Neural crest cell (in vitro differentiated cells): ENCODE data around the gene C9orf43. TPM values are rescaled to one million over a fixed set of nuclear protein-coding genes. Genes with fewer than 3 reads are reported as not detected.

ENCODE experiments used
- DNase-seq: peaks from one replicate; pipeline ENCODE4 v3.0.0; 2021; ENCODE audit warnings: low read depth, mixed read lengths, low spot score
- H3K27ac Mint-ChIP-seq: one replicate; pipeline ENCODE4 v1.8.0; 2021; ENCODE audit warnings: mild to moderate bottlenecking, mixed read lengths; ENCODE audit not compliant: unreplicated experiment
- H3K27me3 Mint-ChIP-seq: 2 replicates; pipeline ENCODE4 v1.8.0; 2021; ENCODE audit warnings: low read depth, mild to moderate bottlenecking, mixed read lengths
- H3K36me3 Mint-ChIP-seq: 2 replicates; pipeline ENCODE4 v1.8.0; 2021; ENCODE audit warnings: low read depth, mild to moderate bottlenecking, mixed read lengths
- H3K4me1 Mint-ChIP-seq: 2 replicates; pipeline ENCODE4 v1.8.0; 2021; ENCODE audit warnings: mixed read lengths
- H3K4me3 Mint-ChIP-seq: one replicate; pipeline ENCODE4 v1.8.0; 2021; ENCODE audit warnings: mild to moderate bottlenecking, mixed read lengths
- H3K9me3 Mint-ChIP-seq: 2 replicates; pipeline ENCODE4 v1.8.0; 2021; ENCODE audit warnings: mixed read lengths
- total RNA-seq: library from RNA; stranded (reverse); gene quantifications from 2 replicates; pipeline ENCODE4 v1.2.1, GENCODE V29; 2021
- TF ChIP-seq, protein P1 (sequence below): fragments of 200-600 bp; sonication (generic); conservative IDR thresholded peaks from 2 replicates; pipeline ENCODE4 v1.5.0; 2021; ENCODE audit warnings: antibody characterized with exemption, mild to moderate bottlenecking

The C9orf43 gene
- total RNA-seq, 1 donor from 2014 or later: 0.77 TPM

DNA sequence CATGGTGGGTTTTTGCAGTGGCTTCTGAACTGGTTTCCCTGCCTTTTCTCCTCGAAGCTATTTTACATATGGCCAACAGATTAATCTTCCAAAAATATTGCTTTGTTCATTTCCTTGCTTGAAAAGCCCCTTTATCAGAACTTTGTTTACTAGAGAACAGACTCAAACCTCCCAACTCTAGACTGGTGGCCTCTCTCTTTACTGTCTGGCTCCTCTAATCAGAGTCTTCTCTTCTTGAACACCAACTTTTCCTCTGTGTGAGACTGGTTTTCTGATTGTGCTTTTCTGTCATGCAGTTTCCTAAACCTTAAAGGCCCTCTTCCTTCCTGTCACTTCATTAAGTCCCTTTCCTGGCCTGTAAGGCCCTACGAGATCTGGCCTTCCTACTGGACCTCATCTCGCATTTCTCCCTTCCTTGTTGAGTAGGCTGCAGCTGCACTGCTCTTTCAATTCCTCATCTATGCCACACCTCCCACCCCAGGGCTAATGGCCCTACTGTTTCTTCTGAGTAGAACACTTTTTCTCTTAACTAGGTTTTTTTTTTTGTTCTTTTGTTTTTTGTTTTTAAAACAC is 5.7 kb downstream of the C9orf43 start:
- no peaks in the 10 kb centered on the region for H3K27me3 Mint-ChIP-seq
- no peak overlapping the region for H3K4me3 Mint-ChIP-seq
- H3K9me3 Mint-ChIP-seq: no peaks in the 10 kb centered on the region
- no peaks in the 10 kb centered on the region for H3K36me3 Mint-ChIP-seq
- TF ChIP-seq, protein P1, sequence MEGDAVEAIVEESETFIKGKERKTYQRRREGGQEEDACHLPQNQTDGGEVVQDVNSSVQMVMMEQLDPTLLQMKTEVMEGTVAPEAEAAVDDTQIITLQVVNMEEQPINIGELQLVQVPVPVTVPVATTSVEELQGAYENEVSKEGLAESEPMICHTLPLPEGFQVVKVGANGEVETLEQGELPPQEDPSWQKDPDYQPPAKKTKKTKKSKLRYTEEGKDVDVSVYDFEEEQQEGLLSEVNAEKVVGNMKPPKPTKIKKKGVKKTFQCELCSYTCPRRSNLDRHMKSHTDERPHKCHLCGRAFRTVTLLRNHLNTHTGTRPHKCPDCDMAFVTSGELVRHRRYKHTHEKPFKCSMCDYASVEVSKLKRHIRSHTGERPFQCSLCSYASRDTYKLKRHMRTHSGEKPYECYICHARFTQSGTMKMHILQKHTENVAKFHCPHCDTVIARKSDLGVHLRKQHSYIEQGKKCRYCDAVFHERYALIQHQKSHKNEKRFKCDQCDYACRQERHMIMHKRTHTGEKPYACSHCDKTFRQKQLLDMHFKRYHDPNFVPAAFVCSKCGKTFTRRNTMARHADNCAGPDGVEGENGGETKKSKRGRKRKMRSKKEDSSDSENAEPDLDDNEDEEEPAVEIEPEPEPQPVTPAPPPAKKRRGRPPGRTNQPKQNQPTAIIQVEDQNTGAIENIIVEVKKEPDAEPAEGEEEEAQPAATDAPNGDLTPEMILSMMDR: no peak
- H3K27ac Mint-ChIP-seq: no peak overlapping the region
- DNase-seq: no peak
- H3K4me1 Mint-ChIP-seq: no peaks in the 10 kb centered on the region

DNA sequence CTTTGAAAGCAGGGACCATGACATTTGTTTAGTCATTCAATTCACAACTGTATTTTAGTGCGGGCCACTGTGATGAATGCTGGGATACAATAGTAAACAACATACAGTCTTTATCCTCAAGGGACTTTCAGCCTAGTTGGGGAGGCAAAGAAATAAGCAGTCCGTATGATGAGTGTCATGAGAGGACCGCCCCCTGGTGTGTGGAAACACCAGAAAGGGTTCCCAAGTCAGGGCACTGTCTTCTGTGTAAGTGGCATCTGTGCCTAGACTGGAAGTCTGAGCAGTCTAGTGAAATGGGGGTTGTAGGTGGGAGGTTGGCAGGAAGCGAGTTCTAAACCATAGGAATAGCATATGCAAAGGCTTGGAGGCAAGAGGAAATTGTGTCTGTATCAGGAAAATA is 6.8 kb downstream of the C9orf43 start:
- no peak for DNase-seq
- no peak overlapping the region for H3K4me3 Mint-ChIP-seq
- no peaks in the 10 kb centered on the region for H3K36me3 Mint-ChIP-seq
- H3K4me1 Mint-ChIP-seq: no peaks in the 10 kb centered on the region
- no peaks in the 10 kb centered on the region for H3K27me3 Mint-ChIP-seq
- no peaks in the 10 kb centered on the region for H3K9me3 Mint-ChIP-seq
- TF ChIP-seq, protein P1: no peak
- no peak overlapping the region for H3K27ac Mint-ChIP-seq

DNA sequence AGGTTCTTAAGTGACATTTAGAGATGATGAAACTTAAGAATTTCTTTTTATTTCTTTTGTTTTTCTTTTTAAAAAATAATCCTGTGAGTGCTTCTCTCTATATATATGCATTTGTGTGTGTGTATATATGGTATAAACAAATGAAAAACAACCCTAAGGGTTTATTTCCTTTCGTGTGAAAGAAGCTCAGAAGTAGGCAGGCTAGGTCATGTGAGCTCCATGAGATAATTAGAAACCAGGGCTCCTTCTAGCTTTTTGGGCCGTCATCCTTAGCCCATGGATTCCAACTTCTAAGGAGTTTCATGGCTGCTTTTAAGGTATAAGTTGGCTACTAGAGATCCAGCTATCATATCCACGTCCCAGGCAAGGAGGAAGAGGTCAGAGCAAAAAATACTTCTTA is 11.2 kb downstream of the C9orf43 start:
- Mint-ChIP-seq H3K4me3 (no peak overlapping the region), H3K9me3 (no peaks in the 10 kb centered on the region), H3K36me3 (no peaks in the 10 kb centered on the region), H3K4me1 (no peaks in the 10 kb centered on the region), H3K27ac (no peak overlapping the region), H3K27me3 (peaks cover 6% of the 10 kb centered on the region)
- TF ChIP-seq, protein P1: no peak
- no peak for DNase-seq

DNA sequence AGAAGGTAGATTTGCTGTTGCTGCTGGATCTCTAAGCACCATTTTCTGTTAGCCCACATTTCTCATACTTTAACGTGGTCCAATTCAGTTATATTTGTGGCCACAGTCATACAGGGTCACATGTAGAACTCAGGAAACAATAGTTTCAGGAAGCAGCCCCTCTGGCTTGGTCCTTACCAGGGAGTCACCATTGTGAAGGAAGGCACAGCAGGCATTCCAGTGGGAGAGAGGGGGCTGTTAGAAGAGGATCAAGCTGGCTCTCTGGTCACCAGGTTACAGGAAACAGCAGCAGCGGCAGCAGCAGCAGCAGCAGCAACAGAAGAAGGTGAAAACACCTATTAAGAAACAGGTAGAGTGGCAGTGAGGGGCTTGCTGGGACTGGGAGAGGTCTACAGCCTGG is 14.5 kb downstream of the C9orf43 start:
- TF ChIP-seq, protein P1: no peak
- peaks cover 6% of the 10 kb centered on the region for H3K27me3 Mint-ChIP-seq
- H3K9me3 Mint-ChIP-seq: no peaks in the 10 kb centered on the region
- H3K27ac Mint-ChIP-seq: no peak overlapping the region
- DNase-seq: no peak
- no peaks in the 10 kb centered on the region for H3K36me3 Mint-ChIP-seq
- no peak overlapping the region for H3K4me3 Mint-ChIP-seq
- H3K4me1 Mint-ChIP-seq: no peaks in the 10 kb centered on the region

DNA sequence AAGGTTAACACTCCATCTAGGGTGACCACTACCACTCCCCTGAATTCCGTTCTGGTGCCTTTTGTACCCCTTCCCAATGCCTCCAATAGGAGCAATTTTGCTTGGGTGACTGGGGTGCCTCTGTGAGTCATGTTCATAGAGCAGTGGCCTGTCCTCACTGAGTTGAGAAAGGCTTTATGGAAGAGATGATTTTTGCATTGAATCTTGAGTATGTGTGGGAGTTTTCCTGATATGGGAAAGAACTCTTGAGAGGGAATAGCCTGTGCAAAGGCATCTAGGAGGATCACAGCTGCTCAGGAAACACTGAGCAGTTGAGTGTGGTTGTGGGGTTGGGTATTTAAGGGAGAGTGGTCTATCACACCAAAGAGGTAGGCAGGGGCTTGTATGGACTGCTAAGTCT is 16.2 kb downstream of the C9orf43 start:
- Mint-ChIP-seq H3K4me3 (no peak overlapping the region), H3K27ac (no peak overlapping the region), H3K27me3 (peaks cover 6% of the 10 kb centered on the region), H3K4me1 (no peaks in the 10 kb centered on the region), H3K9me3 (no peaks in the 10 kb centered on the region), H3K36me3 (no peaks in the 10 kb centered on the region)
- TF ChIP-seq, protein P1: no peak
- DNase-seq: no peak

DNA sequence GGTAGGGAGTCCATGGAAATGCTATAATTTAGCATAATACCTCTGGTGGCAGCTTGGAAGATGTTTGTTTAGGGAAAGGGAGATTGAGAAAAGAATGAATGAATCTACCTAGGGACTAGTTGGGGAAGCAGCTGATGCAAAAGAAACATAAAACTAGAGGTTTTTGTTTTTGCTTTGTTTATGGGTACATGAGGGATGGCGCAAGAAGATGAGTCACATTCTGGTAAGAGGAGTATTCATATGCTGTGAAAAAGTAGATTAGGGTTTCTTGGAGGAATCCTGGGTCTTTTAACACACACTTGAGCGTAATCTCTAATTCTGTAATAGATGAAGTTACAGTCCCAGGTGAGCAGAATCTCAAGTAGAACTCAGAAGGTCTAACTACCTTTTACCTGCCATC is 17.1 kb downstream of the C9orf43 start:
- Mint-ChIP-seq H3K9me3 (no peaks in the 10 kb centered on the region), H3K36me3 (no peaks in the 10 kb centered on the region), H3K4me3 (no peak overlapping the region), H3K4me1 (no peaks in the 10 kb centered on the region), H3K27ac (no peak overlapping the region), H3K27me3 (peaks cover 9% of the 10 kb centered on the region)
- no peak for DNase-seq
- TF ChIP-seq, protein P1: no peak
